NCI-H2171 (cell line): ENCODE measurements around the gene LHFPL6.

Source experiments
- DNase-seq: peaks from one replicate; lab custom pipeline; 2025; lab: John Stamatoyannopoulos, UW

Gene LHFPL6

DNA sequence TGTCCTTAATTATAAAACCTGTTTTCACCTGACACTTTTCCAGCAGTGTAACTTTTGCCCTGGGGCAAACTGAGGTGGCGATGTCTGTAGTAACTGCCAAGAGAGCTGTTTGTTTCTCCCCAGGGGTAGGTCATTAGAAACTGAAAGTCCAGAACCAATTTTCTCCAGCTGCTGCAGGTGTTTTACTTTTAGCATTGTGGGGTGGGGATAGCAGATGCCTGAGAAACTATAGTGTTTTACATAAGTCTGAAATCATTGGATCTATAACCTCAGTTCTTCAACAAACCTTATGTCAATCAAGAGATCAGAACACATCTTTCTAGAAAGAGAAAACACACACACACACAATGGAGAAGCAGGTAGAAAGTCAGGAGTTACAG lies 92.7 kb downstream of the LHFPL6 start:
- DNase-seq: no peak

- DNase-seq: no peak
These were observed 93.2 kb downstream of the LHFPL6 start for GRCh38 chr13:39509616-39510315.

DNA sequence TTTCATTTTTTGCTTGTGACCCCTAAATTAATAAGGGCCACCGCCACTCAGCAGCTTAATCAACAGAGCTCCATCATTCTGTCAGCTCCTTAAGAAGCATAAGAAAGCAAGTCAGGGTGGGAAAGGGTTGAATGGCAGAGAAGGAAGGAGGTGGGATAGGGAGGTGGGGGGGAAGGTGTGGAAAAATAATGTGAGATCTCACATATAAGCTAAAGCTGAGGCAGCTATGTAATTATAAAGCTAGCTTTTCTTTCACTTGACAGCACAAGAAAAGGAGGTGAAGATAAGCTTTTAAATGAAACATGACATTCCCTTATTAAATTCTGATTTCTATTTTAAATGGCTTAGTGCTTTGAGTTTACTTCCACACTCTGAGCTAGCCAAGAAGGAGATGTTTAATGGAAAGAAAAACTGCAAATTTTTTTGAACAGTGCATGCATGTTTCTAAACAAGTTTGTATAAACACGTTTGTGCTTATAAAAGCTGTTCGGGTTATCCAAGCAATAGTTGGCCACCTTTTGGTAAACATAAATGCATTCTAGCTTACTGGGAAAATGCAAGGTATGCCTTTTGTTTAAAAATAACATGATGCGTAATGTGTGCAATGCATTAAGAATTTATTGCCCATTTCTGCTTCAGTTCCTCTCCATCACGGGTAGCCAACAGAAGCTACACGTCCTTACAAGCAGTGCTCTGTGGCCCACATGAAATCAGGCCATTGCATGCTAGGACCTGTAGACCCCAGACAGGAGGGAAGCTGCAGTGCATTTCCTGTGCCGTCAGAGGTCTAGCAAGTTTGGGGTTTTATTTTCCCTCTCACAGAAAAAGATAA lies 96.2 kb downstream of the LHFPL6 start:
- DNase-seq: no peak

DNA sequence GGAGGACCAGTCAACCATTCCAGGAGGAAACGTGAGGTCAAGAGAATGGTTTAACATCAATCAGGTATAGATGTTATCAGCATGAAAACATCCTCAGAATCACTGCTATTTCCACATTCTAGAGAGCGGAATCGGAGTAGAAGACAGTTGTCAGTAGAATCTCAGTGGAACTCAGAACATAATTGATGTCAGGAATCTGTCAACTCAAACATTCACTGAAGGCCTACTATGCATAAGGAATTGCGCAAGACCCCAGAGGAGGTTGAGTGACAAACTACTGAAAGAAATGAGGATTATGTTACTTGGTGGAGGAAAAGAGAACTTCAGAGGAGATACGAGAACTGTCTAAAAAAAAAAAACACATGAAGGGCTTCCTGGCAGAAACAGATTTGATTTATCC lies 97.8 kb downstream of the LHFPL6 start:
- no peak for DNase-seq

DNA sequence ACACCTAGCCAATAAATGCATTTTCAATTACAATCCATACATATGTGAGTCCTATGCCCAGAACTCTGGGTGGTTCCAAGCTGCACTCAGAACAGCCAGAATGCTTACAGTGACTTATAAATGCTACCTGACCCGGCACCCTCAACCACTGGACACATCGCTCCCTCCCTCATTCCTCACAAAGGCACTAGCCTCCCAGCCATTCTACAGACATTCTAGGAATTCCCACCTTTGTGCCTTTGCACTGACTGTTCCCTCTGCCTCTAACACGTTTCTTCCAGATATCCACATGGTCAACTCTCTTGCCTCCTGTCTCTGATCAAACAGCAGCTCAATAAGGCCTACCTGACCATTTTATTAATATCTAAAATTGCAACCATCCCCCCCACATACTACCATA lies 99.9 kb downstream of the LHFPL6 start:
- no peak for DNase-seq

- no peak for DNase-seq
These were observed 101.2 kb downstream of the LHFPL6 start for GRCh38 chr13:39501702-39502324.

- DNase-seq: no peak
These were observed 103.4 kb downstream of the LHFPL6 start for GRCh38 chr13:39499604-39500003.

DNA sequence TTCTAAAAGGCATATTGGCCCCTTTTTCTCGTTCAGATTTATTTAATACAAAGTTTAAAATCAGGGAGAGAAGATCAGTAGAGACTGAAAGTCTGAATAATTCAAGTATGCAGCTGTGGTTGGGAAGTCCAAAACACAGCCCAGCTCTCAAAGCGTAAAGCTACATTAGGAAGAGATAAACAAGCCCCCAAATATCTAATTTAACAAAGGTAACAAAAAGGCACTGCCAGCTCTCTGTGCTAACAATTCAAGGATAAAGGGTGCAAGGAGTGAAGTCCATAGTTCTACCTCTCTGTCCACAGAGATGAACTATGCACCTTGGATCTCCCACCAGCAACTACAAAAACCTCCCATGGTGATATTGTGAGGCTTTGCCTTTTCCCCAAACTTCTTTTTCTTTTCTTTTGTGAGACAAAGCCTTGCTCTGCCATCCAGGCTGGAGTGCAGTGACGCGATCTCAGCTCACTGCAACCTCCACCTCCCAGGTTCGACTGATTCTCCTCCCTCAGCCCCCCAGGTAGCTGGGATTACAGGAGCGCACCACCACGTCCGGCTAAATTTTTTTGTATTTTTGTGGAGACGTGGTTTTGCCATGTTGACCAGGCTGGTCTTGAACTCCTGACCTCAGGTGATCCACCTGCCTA lies 104.4 kb downstream of the LHFPL6 start:
- DNase-seq: no peak

- DNase-seq: no peak
These were observed 106.5 kb downstream of the LHFPL6 start for GRCh38 chr13:39496506-39496905.

DNA sequence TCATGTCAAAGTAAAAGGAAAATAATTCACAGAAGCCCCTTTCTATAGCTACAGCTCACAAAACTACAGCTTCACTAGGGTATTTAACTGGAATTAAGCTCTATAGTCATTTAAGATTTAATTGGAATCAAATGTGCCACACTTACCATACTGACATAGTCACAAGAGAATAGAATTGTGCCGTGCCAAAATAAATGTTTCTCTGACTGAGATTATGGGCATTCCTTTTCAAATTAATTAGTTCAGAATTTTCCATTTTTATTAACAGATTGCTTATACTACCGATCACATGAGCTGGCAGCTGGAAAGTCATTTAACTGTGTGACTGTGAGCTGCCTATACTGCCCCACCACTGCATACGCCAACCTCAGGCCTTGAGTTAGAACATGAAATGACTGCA lies 108.4 kb downstream of the LHFPL6 start:
- DNase-seq: no peak

GRCh38 chr13:39494006-39494405 lies 109.0 kb downstream of the LHFPL6 start:
- DNase-seq: no peak

- DNase-seq: no peak
These were observed 112.9 kb downstream of the LHFPL6 start for GRCh38 chr13:39490136-39490535.

DNA sequence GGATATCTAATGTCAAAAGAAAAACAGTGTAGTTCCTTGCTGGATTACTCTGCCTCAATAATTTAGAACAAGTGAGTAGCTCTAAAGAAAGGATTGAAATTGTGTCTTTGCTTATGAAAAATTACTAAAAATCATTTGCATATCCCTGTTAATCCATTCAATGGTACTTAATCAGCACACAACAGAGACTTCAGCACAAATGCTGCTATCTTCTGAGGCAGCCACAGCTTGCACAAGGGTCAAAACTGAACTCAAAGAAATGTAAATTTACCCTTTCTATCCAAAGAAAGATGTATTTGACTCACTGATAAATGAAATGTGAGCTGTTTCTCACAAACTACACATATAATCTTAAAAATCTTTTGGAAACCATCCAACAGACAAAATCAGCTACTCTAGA lies 116.2 kb downstream of the LHFPL6 start:
- no peak for DNase-seq

DNA sequence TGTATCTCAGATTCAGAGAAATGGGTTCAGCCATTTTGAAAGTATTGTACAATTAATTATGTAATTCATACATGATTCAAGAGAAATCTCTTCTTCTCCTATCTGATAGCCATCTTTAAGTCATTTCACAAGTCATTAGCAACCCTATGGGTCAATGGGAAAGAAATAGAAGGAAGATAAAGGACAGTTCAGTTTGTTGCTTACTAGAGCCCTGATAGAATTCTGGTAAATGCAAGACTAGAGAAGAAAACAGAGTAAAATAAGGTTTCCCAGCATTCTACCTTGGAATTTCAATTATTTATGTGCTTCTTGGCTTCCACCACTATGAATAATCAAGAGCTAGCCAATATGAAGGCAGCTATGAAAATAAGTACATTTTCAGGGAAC lies 117.7 kb downstream of the LHFPL6 start:
- DNase-seq: no peak

GRCh38 chr13:39484506-39485313 lies 118.3 kb downstream of the LHFPL6 start:
- DNase-seq: no peak

GRCh38 chr13:39483326-39483725 lies 119.7 kb downstream of the LHFPL6 start:
- no peak for DNase-seq

- no peak for DNase-seq
These were observed 121.5 kb downstream of the LHFPL6 start for GRCh38 chr13:39481491-39481890.

- DNase-seq: no peak
These were observed 128.4 kb downstream of the LHFPL6 start for GRCh38 chr13:39474600-39474999.

DNA sequence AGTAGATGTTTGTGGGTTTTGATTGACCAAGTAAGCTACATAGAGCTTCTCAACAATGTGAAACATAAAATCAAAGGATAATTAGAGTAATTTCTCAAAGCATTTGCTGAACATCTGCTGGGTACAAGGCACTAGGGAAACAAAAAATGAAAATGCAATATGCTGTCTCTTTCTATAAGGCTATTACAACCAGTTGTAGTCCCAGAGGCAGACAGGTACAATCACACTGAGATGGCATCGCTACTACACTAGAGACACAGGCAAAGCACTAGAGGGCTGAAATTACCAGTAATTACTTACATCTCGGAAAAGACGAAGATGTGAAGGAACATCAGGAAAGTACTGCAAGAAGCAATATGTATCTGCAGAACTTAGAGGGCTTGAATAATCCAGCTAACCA lies 133.3 kb downstream of the LHFPL6 start:
- no peak for DNase-seq

DNA sequence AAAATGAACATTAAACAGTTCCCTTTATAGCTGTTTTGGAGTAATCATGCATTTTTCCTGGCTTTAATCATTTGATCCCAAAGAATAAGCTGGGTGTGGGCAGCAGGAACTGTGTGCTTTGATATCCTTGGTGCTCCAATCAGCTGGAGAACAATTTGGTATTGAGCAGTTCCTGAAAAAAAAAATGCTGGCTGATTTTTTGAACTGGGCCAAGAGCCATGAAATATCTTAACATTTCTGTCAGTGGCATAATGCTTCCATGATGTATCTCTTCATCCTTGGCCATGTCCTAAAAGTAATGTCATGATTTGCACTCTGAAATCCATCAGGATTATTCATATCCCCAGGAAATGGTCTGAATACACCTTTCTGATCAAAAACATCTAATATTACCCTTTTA lies 134.7 kb downstream of the LHFPL6 start:
- DNase-seq: no peak

GRCh38 chr13:39463611-39464010 lies 139.4 kb downstream of the LHFPL6 start:
- DNase-seq: no peak

DNA sequence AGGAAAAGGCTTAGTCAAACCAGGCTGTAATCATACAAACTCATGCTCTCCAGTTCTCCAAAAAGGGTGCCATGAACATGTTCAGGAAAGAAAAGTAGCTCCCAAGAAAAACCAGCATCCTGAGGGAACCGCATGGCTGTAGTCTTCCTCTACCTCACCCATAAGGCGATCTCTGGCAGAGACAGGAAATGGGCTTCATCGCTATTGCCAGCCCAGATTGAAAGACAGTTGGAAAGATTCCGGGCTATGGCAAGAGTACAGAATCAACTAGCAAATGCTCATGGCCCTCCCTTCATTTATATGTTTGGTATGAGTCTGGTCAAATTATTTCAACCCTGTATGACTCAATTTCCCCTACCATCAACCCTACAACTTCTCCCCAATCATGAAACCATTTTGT lies 140.1 kb downstream of the LHFPL6 start:
- no peak for DNase-seq
